Nephron (organoid): Measurements from ENCODE around the gene EHD4.

Experiments used
- H3K27ac Mint-ChIP-seq, 3 experiments: 2 replicates each; pipeline ENCODE4 v1.8.0; 2020; ENCODE audit warnings: mixed read lengths in 3 of 3, mild to moderate bottlenecking in 2 of 3, moderate library complexity in 1 of 3
- H3K27me3 Mint-ChIP-seq: 2 replicates; pipeline ENCODE4 v1.8.0; 2021; ENCODE audit warnings: low read depth, mild to moderate bottlenecking, moderate library complexity, mixed read lengths
- H3K36me3 Mint-ChIP-seq: 2 replicates; pipeline ENCODE4 v1.8.0; 2020; ENCODE audit warnings: low read depth, mixed read lengths
- H3K4me1 Mint-ChIP-seq: 2 replicates; pipeline ENCODE4 v1.8.0; 2020; ENCODE audit warnings: mixed read lengths
- H3K4me3 Mint-ChIP-seq, 3 experiments: 2 replicates each; pipeline ENCODE4 v1.8.0; 2020; ENCODE audit warnings: mild to moderate bottlenecking in 3 of 3, mixed read lengths in 3 of 3, moderate library complexity in 2 of 3
- H3K9me3 Mint-ChIP-seq: 2 replicates; pipeline ENCODE4 v1.8.0; 2020; ENCODE audit warnings: mixed read lengths
- CTCF ChIP-seq, 3 experiments: fragments of 200-600 bp; sonication (generic); IDR thresholded peaks; one replicate each; pipeline ENCODE4 v1.5.0; 2021; ENCODE audit warnings: antibody characterized with exemption in 3 of 3; ENCODE audit not compliant: unreplicated experiment in 3 of 3

Gene EHD4

GRCh38 chr15:41887893-41888292, 84.5 kb downstream of the EHD4 start:
- no peak overlapping the region for H3K4me3 Mint-ChIP-seq
- H3K36me3 Mint-ChIP-seq = no peaks in the 10 kb centered on the region
- peaks cover 24% of the 10 kb centered on the region for H3K4me1 Mint-ChIP-seq
- TF ChIP-seq CTCF (IDR thresholded peaks at IDR 0.05; ENCODE audit: unreplicated experiment in 3 of 3) = no peak
- no peak overlapping the region for H3K27ac Mint-ChIP-seq
- no peaks in the 10 kb centered on the region for H3K9me3 Mint-ChIP-seq
- peaks cover 13% of the 10 kb centered on the region for H3K27me3 Mint-ChIP-seq

- peaks cover 24% of the 10 kb centered on the region for H3K4me1 Mint-ChIP-seq
- no peak overlapping the region for H3K27ac Mint-ChIP-seq
- H3K27me3 Mint-ChIP-seq = peaks cover 20% of the 10 kb centered on the region
- H3K36me3 Mint-ChIP-seq = no peaks in the 10 kb centered on the region
- TF ChIP-seq CTCF (IDR thresholded peaks at IDR 0.05; ENCODE audit: unreplicated experiment in 3 of 3) = no peak
- H3K9me3 Mint-ChIP-seq = no peaks in the 10 kb centered on the region
- H3K4me3 Mint-ChIP-seq = no peak overlapping the region
Measured at GRCh38 chr15:41887161-41887560, 85.2 kb downstream of the EHD4 start.

GRCh38 chr15:41886741-41887140, 85.6 kb downstream of the EHD4 start:
- no peak for TF ChIP-seq CTCF (IDR thresholded peaks at IDR 0.05; ENCODE audit: unreplicated experiment in 3 of 3)
- Mint-ChIP-seq H3K4me1 (peaks cover 20% of the 10 kb centered on the region), H3K9me3 (no peaks in the 10 kb centered on the region), H3K36me3 (no peaks in the 10 kb centered on the region), H3K27ac (no peak overlapping the region), H3K4me3 (no peak overlapping the region), H3K27me3 (peaks cover 20% of the 10 kb centered on the region)

- no peak for TF ChIP-seq CTCF (IDR thresholded peaks at IDR 0.05; ENCODE audit: unreplicated experiment in 3 of 3)
- H3K4me1 Mint-ChIP-seq = peaks cover 17% of the 10 kb centered on the region
Measured at GRCh38 chr15:41885841-41886240, 86.5 kb downstream of the EHD4 start.

GRCh38 chr15:41885321-41885720, 87.0 kb downstream of the EHD4 start:
- no peak overlapping the region for H3K4me3 Mint-ChIP-seq
- no peak for TF ChIP-seq CTCF (IDR thresholded peaks at IDR 0.05; ENCODE audit: unreplicated experiment in 3 of 3)
- no peak overlapping the region for H3K27ac Mint-ChIP-seq
- H3K36me3 Mint-ChIP-seq = no peaks in the 10 kb centered on the region
- no peaks in the 10 kb centered on the region for H3K9me3 Mint-ChIP-seq
- H3K4me1 Mint-ChIP-seq = peaks cover 15% of the 10 kb centered on the region
- H3K27me3 Mint-ChIP-seq = peaks cover 32% of the 10 kb centered on the region

More at GRCh38 chr15:41885841-41886240, 86.5 kb downstream of the EHD4 start:
- peaks cover 28% of the 10 kb centered on the region for H3K27me3 Mint-ChIP-seq
- no peak overlapping the region for H3K27ac Mint-ChIP-seq
- no peaks in the 10 kb centered on the region for H3K36me3 Mint-ChIP-seq
- H3K4me3 Mint-ChIP-seq = no peak overlapping the region
- H3K9me3 Mint-ChIP-seq = no peaks in the 10 kb centered on the region

- no peak for TF ChIP-seq CTCF (IDR thresholded peaks at IDR 0.05; ENCODE audit: unreplicated experiment in 3 of 3)
- Mint-ChIP-seq H3K27me3 (peaks cover 32% of the 10 kb centered on the region), H3K4me3 (peak overlapping the region in 1 of 3 experiments; percentile 1), H3K27ac (no peak overlapping the region), H3K4me1 (peaks cover 15% of the 10 kb centered on the region), H3K36me3 (no peaks in the 10 kb centered on the region), H3K9me3 (no peaks in the 10 kb centered on the region)
Measured at GRCh38 chr15:41884458-41884857, 87.9 kb downstream of the EHD4 start.
